Retinal pigment epithelial cell (primary cell): ENCODE data around the gene ZNF512B.

Experiments
- DNase-seq: peaks from one replicate; pipeline ENCODE4 v3.0.0-alpha.2; 2010; ENCODE audit warnings: low read depth
- H3K4me3 ChIP-seq: 2 replicates; pipeline ENCODE4 v1.5.1; 2011; ENCODE audit warnings: mild to moderate bottlenecking, low read length, control low read depth, moderate library complexity
- TF ChIP-seq, protein P1 (sequence below): conservative IDR thresholded peaks from 2 replicates; pipeline ENCODE4 v1.5.1; 2011; ENCODE audit warnings: low read depth, low read length, control low read depth, inconsistent platforms

Gene ZNF512B

DNA sequence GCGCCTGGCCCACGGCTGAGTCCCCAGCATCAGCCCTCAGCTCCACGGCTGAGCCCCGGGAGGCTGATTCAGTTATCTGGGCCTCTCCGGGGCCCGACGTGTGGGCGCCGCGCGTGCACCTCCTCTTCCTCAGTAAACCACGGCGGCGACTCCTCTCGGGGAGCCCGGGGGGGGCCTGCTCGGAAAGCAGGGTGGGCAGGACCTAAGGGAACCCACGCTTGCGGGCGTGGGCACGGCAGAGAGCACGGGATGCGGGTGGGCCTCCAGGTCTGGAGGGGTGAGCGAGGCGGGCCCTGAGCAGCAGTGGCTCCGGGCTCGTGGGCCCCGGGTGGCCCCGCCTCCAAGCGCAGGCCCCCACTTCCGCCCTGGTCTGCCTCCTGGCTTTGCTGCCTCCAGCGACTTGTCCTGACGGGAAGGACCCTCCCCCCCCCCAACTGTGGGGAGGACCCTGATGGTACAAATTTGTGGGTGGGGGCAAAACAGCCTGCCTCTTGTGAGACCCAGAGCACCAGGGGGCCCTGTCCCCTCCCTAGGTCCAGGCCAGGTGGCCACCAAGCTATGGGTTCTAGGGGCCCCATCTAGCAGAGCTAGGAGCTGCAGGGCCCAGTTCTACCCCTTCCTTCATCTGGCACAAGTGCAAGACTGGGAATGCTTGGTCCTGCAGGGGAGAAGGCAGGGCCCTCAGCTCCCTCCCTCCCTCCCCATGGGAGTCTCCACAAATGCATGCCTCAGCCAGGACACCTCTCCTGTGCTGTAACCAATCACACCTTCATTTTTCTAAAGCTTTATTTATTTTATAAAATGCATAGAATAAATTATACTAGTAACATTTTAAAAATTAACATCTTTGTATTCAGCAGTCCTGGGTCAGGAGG lies 30.4 kb downstream of the ZNF512B start:
- DNase-seq, result no peak
- no peak overlapping the region for H3K4me3 ChIP-seq
- TF ChIP-seq, protein P1, sequence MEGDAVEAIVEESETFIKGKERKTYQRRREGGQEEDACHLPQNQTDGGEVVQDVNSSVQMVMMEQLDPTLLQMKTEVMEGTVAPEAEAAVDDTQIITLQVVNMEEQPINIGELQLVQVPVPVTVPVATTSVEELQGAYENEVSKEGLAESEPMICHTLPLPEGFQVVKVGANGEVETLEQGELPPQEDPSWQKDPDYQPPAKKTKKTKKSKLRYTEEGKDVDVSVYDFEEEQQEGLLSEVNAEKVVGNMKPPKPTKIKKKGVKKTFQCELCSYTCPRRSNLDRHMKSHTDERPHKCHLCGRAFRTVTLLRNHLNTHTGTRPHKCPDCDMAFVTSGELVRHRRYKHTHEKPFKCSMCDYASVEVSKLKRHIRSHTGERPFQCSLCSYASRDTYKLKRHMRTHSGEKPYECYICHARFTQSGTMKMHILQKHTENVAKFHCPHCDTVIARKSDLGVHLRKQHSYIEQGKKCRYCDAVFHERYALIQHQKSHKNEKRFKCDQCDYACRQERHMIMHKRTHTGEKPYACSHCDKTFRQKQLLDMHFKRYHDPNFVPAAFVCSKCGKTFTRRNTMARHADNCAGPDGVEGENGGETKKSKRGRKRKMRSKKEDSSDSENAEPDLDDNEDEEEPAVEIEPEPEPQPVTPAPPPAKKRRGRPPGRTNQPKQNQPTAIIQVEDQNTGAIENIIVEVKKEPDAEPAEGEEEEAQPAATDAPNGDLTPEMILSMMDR, result no peak

DNA sequence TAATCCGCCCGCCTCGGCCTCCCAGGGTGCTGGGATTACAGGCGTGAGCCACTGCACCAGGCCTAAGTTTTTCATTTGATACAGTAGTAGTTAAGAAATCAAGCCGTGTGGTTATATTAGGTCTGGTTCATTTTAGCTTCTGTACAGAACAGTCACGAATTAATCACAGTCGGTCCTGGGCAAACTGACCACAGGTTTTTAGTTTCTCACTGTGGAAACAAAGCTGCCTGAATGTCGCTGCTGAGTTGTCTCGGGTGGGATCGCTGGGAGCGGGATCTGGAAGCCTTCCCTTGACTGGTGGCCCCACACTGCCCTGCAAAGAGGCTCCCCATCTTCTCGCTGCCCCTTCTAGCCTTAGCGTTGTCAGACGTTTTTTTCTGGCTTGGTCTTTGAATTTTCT lies 32.1 kb downstream of the ZNF512B start:
- TF ChIP-seq, protein P1, result no peak
- no peak for DNase-seq
- H3K4me3 ChIP-seq, result no peak overlapping the region

DNA sequence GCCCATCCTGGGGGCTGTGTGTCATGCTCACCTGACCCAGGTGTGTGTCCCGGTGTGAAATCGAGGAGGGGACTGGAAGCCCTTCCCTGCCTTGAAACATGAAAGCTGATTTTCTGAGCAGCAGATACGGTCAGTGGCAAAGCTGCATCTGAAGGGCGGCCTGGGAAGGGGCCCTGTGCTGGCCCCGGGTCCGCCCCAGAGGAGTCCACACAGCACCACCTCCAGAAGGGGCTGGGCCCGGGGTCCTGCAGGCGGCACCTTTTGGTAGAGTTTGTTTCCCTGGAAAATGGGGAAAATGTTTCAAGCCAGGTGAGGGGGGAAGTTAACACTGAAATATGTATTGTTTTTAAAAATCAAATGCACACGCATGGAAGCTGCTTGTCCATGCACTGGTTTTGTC lies 34.3 kb downstream of the ZNF512B start:
- TF ChIP-seq, protein P1, result no peak
- no peak for DNase-seq
- no peak overlapping the region for H3K4me3 ChIP-seq

DNA sequence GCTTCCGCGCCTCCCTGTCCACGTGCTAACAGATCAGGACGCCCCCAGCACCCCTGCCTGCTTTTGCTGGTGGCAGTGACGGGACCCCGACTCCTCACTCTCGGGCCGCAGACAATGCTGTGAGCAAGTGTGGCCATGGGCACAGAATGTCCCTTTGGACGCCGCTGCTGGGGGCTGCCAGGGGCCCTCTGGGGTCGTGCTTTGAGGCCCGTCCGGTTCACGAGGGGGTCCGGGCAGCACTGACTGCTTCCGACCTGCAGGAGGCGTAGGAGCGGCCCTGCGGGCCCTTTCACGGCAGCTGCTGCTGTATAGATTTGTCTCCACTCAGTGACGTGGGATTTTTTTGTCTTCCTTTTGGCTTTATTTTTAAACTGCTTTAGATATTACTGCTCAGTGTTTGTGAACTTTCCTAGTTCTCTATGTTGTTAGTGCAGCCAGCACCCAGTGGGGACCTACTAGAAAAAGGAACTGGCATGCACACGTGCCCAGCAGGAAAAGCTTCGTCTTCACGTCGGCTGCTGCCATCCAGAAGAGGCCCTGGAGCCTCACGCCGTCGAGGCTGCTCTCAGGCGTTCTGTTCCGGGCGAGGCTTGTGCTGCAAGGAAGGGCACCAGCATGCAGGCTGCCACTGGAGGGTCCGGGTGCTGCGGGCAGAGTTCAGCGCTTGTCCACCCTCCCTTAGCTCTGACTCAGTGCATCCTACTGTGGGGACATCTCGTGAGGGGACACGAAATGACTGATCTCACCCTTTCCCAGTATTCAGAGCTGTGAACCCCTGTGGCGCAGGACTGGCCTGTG lies 35.3 kb downstream of the ZNF512B start:
- DNase-seq, result no peak
- H3K4me3 ChIP-seq, result no peak overlapping the region
- TF ChIP-seq, protein P1, result peak; percentile 62

DNA sequence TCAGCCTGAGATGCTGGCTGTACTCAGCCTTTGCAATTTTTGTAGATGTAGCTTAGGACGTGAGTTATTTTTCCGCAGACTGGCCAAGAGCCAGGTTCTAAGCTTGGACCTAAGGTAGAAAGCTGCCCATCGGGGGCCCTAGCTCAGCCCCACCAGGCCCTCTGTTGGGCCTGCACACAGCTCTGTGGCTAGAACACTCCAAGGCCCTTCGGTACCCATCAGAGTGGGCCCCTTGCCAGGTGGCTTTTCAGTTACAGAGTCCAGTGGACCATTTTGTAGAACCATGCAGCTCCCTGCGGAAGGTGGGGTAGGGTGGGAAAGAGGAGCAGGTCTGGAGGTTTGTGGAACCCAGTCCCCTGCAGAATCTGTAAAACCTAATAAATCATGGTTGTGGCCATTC lies 36.1 kb downstream of the ZNF512B start:
- no peak for DNase-seq
- TF ChIP-seq, protein P1, result no peak

DNA sequence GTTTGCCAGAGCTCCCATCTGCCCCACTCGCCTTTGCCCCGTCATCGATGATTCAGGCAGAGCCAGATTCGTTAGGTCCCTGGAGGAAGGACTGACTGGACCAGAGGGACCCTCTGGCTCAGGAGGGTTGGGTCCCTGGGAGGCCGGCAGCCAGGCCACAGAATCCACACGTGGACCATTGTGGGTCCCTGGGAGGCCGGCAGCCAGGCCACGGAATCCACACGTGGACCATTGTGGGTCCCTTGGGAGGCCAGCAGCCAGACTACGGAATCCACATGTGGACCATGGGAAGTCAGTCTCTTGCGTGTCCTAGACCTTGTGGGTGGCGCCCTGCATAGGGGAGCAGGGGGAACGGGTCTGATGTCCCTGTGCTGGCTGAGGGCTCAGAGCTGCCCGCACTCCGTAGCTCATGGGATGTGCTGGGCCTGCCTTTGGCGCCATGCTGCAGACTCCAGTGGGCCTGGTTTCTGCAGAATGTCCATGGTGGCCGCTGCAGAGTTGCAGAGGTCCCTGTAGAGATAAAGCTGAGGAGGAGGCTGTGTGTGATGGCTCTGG lies 37.0 kb downstream of the ZNF512B start:
- no peak overlapping the region for H3K4me3 ChIP-seq
- no peak for DNase-seq
- TF ChIP-seq, protein P1, result no peak

More for the DNA sequence above, 36.1 kb downstream of the ZNF512B start:
- no peak overlapping the region for H3K4me3 ChIP-seq
